Peyer's patch (tissue), 4 donors: ENCODE measurements around the gene P2RX5.

Source experiments
- CTCF ChIP-seq, 6 experiments: fragments of 450-650 bp in 4 of 6; fragments of 200-600 bp in 2 of 6; sonication (generic) in 1 of 6; IDR thresholded peaks; one replicate each; pipeline ENCODE4 v1.5.1; 2017 to 2019; ENCODE audit warnings: antibody characterized with exemption in 6 of 6, mild to moderate bottlenecking in 3 of 6, moderate library complexity in 1 of 6
- POLR2A ChIP-seq, 2 donors: fragments of 450-650 bp; IDR thresholded peaks; one replicate each; pipeline ENCODE4 v1.5.1; 2017; ENCODE audit warnings: antibody characterized with exemption in 2 of 2, mild to moderate bottlenecking in 2 of 2, moderate library complexity in 2 of 2

DNA sequence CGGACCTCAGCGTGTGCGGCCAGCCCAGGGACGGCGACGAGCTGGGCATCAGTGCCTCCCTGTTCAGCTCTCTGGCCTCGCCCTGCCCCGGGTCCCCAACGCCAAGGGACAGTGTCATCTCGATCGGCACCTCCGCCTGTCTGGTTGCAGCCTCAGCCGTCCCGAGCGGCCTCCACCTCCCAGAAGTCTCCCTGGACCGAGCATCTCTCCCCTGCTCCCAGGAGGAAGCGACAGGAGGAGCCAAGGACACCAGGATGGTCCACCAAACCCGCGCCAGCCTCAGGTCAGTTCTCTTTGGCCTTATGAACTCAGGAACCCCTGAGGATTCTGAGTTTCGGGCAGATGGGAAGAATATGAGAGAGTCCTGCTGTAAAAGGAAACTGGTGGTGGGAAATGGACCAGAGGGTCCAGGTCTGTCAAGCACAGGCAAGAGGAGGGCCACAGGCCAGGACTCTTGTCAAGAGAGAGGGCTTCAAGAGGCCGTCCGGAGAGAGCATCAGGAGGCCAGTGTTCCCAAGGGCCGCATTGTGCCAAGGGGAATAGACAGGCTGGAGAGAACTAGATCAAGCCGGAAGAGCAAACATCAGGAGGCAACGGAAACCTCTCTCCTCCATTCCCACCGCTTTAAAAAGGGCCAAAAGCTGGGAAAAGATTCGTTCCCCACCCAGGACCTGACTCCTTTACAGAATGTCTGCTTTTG, 28.6 kb upstream of the P2RX5 start:
- TF ChIP-seq CTCF (IDR thresholded peaks at IDR 0.05) (no peak), POLR2A (IDR thresholded peaks at IDR 0.05) (no peak)
